Testis (tissue), 2 donors: ENCODE measurements around the gene R3HDM2.

ENCODE experiments used
- CTCF ChIP-seq, 3 experiments: fragments of 450-650 bp in 2 of 3; fragments of 200-600 bp in 1 of 3; sonication (generic) in 1 of 3; IDR thresholded peaks; one replicate each; pipeline ENCODE4 v1.5.1; 2016 to 2019; ENCODE audit warnings: antibody characterized with exemption in 3 of 3, mild to moderate bottlenecking in 2 of 3, moderate library complexity in 1 of 3
- POLR2A ChIP-seq: fragments of 450-650 bp; IDR thresholded peaks from one replicate; pipeline ENCODE4 v1.6.1; 2017; ENCODE audit warnings: antibody characterized with exemption, mild to moderate bottlenecking, moderate library complexity

GRCh38 chr12:57460841-57461275 is 30.0 kb upstream of the R3HDM2 start:
- TF ChIP-seq CTCF (IDR thresholded peaks at IDR 0.05), result no peak
- TF ChIP-seq POLR2A, result no peak
